Neural progenitor cell (in vitro differentiated cells): ENCODE results near the gene TMEM115.

Experiments used
- CTCF ChIP-seq: fragments of 200-600 bp; sonication (generic); IDR thresholded peaks from 2 replicates; pipeline ENCODE4 v1.5.1; 2017; ENCODE audit warnings: antibody characterized with exemption, mild to moderate bottlenecking
- EZH2 ChIP-seq: fragments of 200-600 bp; sonication (generic); IDR thresholded peaks from 2 replicates; pipeline ENCODE4 v1.6.1; 2017; ENCODE audit warnings: antibody characterized with exemption, mild to moderate bottlenecking, moderate library complexity
- EZH2phosphoT487 ChIP-seq: fragments of 200-600 bp; sonication (generic); IDR thresholded peaks from 2 replicates; pipeline ENCODE4 v1.6.1; 2017; ENCODE audit warnings: antibody characterized with exemption

DNA sequence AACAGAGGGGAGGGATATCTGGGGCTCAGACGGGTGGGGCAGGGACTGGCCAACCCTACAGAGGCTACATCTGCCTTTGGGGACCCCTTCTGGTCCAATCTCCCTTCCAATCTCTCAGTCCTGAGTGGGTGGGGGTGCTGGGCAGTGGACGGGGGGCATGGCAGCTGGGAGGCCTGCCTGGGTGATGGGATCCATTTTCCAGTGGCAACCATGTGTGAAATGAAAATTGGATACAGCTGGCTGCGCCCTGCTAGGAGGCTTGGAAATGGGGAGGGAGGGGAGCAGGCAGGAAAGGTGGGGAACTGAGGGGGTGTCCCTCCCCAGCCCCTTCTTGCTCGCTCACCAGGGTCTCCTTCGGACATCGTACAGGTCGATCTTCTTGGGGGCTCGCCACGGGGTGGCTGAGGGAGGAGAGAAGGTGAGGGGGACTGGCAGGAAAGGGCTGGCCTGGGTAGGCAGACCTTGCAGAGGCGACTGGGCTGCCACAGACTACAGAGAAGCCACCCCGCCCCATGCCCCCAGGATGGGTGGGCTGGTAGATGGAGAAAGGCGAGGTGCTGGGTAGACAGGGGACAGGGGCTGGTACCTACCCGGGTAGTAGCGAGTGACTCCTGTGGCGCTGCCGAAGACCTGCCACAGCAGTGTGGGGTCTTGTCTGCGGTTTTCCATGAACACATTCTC, 21.2 kb upstream of the TMEM115 start:
- TF ChIP-seq CTCF (no peak), EZH2phosphoT487 (no peak), EZH2 (no peak)
